Measurements from ENCODE around the gene RSAD1. TPM values are rescaled to one million over a fixed set of nuclear protein-coding genes. Genes with fewer than 3 reads are reported as not detected.

Gene RSAD1
- total RNA-seq, 2 experiments from 2014 or later = 44.6 to 44.7 TPM

- TF ChIP-seq CTCF (IDR thresholded peaks at IDR 0.05) = no peak
- no peak for DNase-seq
- H3K9me3 Mint-ChIP-seq = no peaks in the 10 kb centered on the region
- Histone ChIP-seq H3K9me3 (ENCODE audit: control insufficient read depth in 1 of 2, insufficient read depth in 1 of 2, low read length in 2 of 2) (peaks cover 0 to 18% of the 10 kb centered on the region in 2 experiments), H3K36me3 (ENCODE audit: insufficient read depth, low read length) (no peaks in the 10 kb centered on the region), H3K27me3 (ENCODE audit: control insufficient read depth in 1 of 2, insufficient read depth in 2 of 2, low read length in 2 of 2) (peaks cover 22 to 26% of the 10 kb centered on the region in 2 experiments), H3K27ac (ENCODE audit: low read depth in 1 of 2, low read length in 2 of 2) (no peak overlapping the region), H3K4me1 (ENCODE audit: insufficient read depth, low read length) (peaks cover 27% of the 10 kb centered on the region), H3K4me3 (ENCODE audit: low read length) (no peak overlapping the region)
- H3K36me3 Mint-ChIP-seq (ENCODE audit: low read depth) = no peaks in the 10 kb centered on the region
- no peak for ATAC-seq (ENCODE audit: poor library complexity)
- intact Hi-C loops (cut with DNase I, micrococcal nuclease) = no loop called here
- CTCF ChIA-PET = no interaction called here
- POLR2A ChIA-PET = no interaction called here
- H3K4me1 Mint-ChIP-seq (ENCODE audit: low read depth) = peaks cover 9% of the 10 kb centered on the region
- H3K27ac Mint-ChIP-seq = no peak overlapping the region
- H3K27me3 Mint-ChIP-seq = peaks cover 35% of the 10 kb centered on the region
- no peak overlapping the region for H3K4me3 Mint-ChIP-seq
Measured at GRCh38 chr17:50467855-50468303, 10.8 kb upstream of the RSAD1 start.

DNA sequence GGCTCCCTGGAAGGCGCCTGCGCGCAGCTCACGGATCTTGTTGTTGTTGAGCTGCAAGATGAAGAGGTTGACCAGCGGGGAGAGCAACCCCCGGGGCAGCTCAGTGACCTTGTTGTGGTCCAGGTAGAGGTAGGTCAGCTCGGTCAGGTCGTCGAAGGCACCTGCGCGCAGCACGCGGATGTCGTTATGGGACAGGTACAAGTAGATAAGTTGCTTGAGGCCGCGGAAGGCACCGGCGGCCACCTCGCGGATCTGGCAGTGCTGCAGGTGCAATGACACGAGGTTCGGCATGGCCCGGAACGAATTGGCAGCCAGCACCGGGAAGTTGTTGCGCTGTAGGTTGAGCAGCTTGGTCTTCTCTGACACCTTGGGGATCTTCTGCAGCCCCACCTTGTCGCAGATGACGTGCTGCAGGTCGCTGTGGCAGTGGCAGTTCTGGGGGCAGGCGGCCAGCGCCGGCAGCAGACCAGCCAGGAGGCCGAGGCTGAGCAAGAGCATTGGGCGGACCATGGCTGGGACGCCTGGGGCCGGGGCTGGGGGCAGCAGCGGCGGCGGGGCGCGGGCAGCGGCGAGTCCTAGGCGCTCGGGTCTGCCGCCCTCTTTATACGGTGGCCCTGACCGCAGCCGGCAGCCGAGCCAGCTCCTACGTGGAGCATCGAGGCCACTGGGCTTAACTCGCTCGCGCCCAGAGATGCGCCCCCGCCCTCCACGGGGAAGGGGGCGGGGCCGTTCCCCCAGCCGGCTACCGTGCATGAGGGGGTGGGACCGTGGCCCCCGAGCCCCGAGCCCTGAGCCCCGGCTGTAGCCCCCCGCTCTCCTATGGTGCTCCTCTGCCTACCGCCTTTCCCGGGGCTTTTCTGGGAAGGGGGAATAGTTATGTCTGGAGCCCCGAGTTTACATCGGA is 10.1 kb upstream of the RSAD1 start, which contains the start of gene CHAD:
Gene CHAD, minus strand, starts transcription at position 577 of the 904 bp plus-strand sequence. Its CDS starts 67 bp downstream, at position 510.
- H3K4me3 ChIP-seq (ENCODE audit: low read length) = peak within 1 kb of the TSS; percentile 22
- Mint-ChIP-seq H3K27ac (no peak within 1 kb of the TSS), H3K9me3 (no peaks in the 10 kb centered on the region), H3K27me3 (peaks cover 35% of the 10 kb centered on the region), H3K4me3 (no peak within 1 kb of the TSS), H3K4me1 (ENCODE audit: low read depth) (peaks cover 9% of the 10 kb centered on the region), H3K36me3 (ENCODE audit: low read depth) (no peaks in the 10 kb centered on the region)
- ChIA-PET POLR2A (no interaction called here), CTCF (interaction anchor here (1.2 kb wide), 1 partner anchor 71 kb away, joined by 3 read pairs; the partner anchor contains the start of gene LRRC59)
- no peak for TF ChIP-seq CTCF (IDR thresholded peaks at IDR 0.05)
- no peak within 1 kb of the TSS for H3K27ac ChIP-seq (ENCODE audit: low read depth in 1 of 2, low read length in 2 of 2)
- intact Hi-C loops (cut with DNase I, micrococcal nuclease) = no loop called here
- no peaks in the 10 kb centered on the region for H3K36me3 ChIP-seq (ENCODE audit: insufficient read depth, low read length)
- H3K9me3 ChIP-seq (ENCODE audit: control insufficient read depth in 1 of 2, insufficient read depth in 1 of 2, low read length in 2 of 2) = peaks cover 0 to 18% of the 10 kb centered on the region in 2 experiments
- peaks cover 27% of the 10 kb centered on the region for H3K4me1 ChIP-seq (ENCODE audit: insufficient read depth, low read length)
- DNase-seq (peak in 1 of 14 experiments; percentile 26), ATAC-seq (ENCODE audit: poor library complexity) (peak; percentile 44)
- peaks cover 22 to 26% of the 10 kb centered on the region in 2 experiments for H3K27me3 ChIP-seq (ENCODE audit: control insufficient read depth in 1 of 2, insufficient read depth in 2 of 2, low read length in 2 of 2)

DNA sequence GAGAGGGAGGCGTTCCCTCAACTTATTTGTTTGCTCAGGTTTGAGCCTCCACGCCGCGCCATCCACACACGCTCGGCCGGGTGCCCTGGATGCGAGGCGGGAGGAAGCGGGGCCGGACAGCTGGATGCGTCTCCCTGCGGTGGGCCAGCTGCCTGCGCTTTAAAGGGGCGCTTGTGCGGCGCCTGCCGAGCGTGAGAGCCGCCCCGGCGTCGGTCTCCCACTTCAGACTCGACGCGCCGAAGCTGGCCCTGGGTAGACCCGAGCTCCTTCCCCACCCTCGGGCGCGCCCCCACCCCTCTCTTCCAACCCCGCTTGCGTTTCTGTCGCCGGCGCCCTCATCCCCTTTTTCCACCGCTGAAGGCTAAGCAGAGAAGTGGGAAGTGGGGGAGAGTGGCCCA is 9.5 kb upstream of the RSAD1 start:
- peaks cover 9% of the 10 kb centered on the region for H3K4me1 Mint-ChIP-seq (ENCODE audit: low read depth)
- no peak overlapping the region for H3K27ac Mint-ChIP-seq
- Histone ChIP-seq H3K4me1 (ENCODE audit: insufficient read depth, low read length) (peaks cover 27% of the 10 kb centered on the region), H3K9me3 (ENCODE audit: control insufficient read depth in 1 of 2, insufficient read depth in 1 of 2, low read length in 2 of 2) (peaks cover 0 to 18% of the 10 kb centered on the region in 2 experiments), H3K27ac (ENCODE audit: low read depth in 1 of 2, low read length in 2 of 2) (no peak overlapping the region), H3K4me3 (ENCODE audit: low read length) (peak overlapping the region; percentile 22), H3K27me3 (ENCODE audit: control insufficient read depth in 1 of 2, insufficient read depth in 2 of 2, low read length in 2 of 2) (peaks cover 22 to 26% of the 10 kb centered on the region in 2 experiments), H3K36me3 (ENCODE audit: insufficient read depth, low read length) (no peaks in the 10 kb centered on the region)
- POLR2A ChIA-PET = no interaction called here
- intact Hi-C loops (cut with DNase I, micrococcal nuclease) = no loop called here
- no peaks in the 10 kb centered on the region for H3K36me3 Mint-ChIP-seq (ENCODE audit: low read depth)
- CTCF ChIA-PET = interaction anchor here (1.2 kb wide), 1 partner anchor 72 kb away, joined by 3 read pairs; the partner anchor contains the start of gene LRRC59
- H3K27me3 Mint-ChIP-seq = peaks cover 35% of the 10 kb centered on the region
- DNase-seq = no peak
- no peak for TF ChIP-seq CTCF (IDR thresholded peaks at IDR 0.05)
- no peaks in the 10 kb centered on the region for H3K9me3 Mint-ChIP-seq
- ATAC-seq (ENCODE audit: poor library complexity) = peak; percentile 17
- H3K4me3 Mint-ChIP-seq = no peak overlapping the region
